Measurements from ENCODE around the gene AKAP8.
"Not testable (repeated sequence)": the region's sequence is repeated elsewhere in the genome, so short reads cannot be mapped to it uniquely, and the experiment has no call there.

Gene AKAP8

DNA sequence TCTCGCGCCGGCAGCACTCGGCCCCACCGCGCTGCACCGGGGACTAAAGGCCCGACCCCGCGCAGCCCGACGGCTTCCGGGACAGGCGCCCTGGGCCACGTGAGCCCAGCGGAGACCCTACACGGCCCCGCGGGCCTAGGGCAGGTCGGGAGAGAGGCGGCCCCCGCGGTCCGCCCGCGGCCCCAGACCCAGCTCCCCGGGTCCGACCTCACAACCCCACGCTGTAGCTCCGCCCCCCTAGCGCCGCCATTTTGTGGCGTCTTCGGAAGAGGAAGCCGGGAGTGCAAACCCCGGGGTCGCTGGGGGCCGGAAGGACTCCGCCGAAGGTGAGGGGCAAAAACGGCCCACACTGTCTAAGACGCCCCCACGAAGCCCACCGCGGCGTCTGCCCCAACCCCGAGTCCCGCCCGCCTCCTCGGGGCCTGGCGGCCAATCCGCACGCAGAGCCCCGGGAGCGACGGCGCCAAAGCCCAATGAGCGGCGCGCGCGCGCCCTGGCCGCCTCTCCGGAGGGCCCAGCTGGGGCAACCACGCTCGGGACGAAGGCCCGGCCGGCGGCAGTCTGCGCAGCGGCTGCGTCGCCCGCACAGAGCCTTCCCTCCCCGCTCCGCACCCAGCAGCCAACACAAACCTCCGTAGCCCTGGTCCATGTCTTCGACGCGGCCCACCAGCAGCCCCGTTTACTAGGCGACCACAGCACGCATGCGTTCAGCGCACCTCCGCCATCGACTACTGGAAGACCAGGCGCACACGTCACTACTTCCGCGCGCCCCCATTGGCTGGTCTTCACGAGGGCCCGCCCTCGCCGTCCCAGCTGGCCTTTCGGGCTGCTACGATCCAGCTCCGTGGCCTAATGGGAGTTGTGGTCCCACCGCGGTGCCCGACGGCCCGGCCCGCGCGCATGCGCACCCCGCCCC, at the start of gene AKAP8:
Gene AKAP8, minus strand, starts transcription at position 705 of the 916 bp plus-strand sequence. Its CDS starts 56 bp downstream, at position 649.
- DNase-seq = peak; percentile 91

DNA sequence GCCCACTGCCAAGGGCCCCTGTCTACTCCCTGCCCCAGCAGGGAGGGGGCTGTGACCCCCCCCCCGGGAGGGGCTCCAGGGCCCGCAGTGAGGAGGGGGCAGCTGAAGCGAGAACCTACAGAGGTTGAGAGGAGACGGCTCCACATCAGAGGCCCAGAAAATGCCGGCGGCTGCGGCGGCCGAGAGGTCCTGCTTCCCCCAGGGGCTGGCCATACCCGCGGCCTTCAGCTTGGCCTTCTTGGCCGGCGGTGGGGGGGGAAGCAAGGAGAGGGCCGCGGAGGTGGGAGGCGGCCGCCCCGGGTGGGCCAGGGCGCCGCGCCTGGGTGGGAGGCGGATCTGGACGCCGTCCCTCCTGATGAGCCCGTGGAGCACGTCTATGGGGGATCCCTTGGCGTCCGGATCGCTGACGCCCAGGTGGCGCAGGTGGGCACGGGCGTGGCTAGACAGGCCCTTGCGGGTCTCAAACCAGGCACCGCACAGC, 48.4 kb upstream of the AKAP8 start:
- DNase-seq = no peak

- no peak for DNase-seq
These were observed 47.7 kb upstream of the AKAP8 start for GRCh38 chr19:15427350-15427700.

GRCh38 chr19:15426485-15427349, 47.1 kb upstream of the AKAP8 start:
- DNase-seq = no peak

GRCh38 chr19:15425321-15425950, 45.8 kb upstream of the AKAP8 start:
- DNase-seq = no peak

DNA sequence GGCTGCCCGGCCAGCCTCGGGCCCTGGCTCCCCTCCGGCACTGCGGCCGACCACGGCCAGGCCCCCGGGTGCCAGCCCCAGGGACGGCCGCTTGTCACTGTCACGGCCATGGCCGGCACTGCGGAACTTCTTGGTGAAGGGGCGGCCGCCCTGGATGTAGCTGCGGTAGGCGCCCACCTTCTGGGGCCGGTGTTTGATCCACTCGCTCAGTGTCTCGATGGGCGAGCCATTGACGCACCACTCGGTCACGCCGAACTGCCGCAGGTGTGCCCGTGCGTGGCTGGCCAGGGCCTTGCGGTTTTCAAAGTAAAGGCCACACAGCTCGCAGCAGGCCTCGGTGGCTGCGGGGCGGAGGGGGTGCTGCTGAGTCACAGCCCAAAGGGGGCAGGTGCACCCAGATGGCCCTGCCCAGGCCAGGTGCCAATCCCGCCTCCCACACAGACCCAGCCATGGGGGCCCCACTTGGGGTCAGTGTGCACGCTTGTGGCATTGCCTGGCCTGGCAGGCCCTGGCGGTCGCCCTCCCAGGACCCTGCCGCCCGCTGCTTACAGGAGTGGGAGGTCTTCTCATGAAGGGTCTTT, 45.2 kb upstream of the AKAP8 start:
- no peak for DNase-seq

DNA sequence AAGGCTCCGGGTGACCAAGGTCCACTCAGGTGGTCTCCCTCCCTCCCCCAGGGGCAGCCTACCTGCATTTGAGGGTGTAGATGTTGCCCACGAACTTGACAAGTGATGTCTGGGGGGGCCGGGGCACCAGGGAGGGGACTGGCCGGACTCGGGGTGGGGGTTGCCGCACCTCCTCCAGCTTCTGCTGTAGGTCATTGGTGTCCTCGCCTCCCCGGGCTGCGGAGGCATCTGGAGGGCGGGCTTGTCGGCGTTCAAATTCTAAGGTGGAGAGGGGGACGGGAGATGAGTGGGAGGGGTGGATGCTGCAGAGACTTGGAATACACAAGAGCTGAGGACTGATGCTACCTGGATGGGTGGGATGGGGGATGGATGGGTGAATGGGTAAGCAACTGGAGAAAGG, 44.5 kb upstream of the AKAP8 start:
- no peak for DNase-seq

GRCh38 chr19:15423130-15423529, 43.5 kb upstream of the AKAP8 start:
- DNase-seq = no peak

GRCh38 chr19:15422296-15423075, 42.9 kb upstream of the AKAP8 start:
- no peak for DNase-seq

- no peak for DNase-seq
These were observed 42.2 kb upstream of the AKAP8 start for GRCh38 chr19:15421721-15422260.

DNA sequence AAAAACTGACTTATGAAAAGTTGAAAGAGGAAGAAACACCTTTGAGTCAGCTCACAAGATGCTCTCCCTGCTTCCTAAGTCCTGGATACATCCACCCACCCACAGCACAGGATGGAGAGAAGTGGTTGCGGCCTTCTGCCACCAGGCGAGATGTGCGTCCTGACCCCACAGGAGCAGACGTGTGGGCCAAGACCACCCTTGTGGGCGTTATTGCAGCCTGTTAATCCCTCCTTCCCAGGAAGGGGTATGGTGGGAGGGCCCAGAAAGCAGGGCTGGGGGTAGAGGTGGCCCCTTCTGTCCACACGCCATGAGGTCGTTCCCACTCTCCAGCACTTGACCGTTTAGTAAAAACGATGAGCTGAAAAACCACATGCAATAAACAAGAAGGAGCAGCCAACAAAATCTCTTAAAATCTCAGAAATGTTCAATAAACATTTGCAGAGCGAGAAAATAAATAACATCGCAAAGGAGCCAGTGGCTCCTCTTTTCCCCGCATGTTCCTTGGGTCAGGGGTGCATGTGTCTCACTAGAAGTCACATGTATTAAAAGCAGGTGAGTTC, 41.6 kb upstream of the AKAP8 start:
- no peak for DNase-seq

- DNase-seq = no peak
These were observed 39.9 kb upstream of the AKAP8 start for GRCh38 chr19:15419413-15420025.

DNA sequence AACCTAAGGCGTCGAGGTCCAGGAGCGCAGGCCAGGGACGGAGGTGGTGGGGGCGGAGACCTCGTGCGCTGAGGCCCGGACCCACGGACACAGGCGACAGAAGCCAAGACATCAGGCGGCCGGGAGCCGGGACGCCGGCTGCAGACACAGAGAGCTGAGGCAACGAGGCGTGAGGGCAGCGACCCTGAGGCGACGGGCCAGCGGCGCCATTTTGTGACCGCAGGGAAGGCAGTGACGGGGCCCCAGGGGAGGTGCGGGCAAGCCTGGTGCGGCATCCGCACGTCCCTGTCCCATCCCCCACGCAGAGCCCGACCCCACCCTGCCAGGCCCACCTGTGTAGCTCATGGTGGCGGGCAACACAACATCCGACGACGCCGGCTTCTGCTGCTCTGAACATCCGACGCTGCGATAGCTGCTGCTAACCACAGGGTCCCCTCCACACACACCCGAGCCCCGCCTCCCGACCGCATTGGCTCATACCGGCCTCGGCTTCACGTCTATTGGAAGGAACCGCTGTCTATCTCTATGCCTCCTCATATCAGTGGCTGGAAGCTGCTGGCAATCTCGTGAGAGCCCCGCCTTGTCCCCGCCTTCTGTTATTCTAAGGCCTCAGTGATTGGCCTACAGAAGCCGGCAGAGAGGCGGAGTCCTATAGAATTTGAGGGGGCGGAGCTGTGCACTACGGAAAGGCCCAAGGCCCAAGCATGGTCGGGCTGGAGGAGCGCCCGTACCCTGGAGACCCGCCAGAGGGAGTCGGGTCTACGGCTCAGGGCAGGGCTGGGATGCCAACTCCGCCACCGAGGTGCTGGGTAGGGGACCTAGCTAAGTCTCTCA, 39.2 kb upstream of the AKAP8 start, which contains the start of gene AKAP8L:
Gene AKAP8L, minus strand, starts transcription at position 410 of the 834 bp plus-strand sequence. Its CDS starts 65 bp downstream, at position 345.
- DNase-seq = peak; percentile 99

- DNase-seq = peak; percentile 19
These were observed 38.6 kb upstream of the AKAP8 start for GRCh38 chr19:15418231-15418578.

- peak; percentile 5 for DNase-seq
These were observed 38.1 kb upstream of the AKAP8 start for GRCh38 chr19:15417699-15418098.

GRCh38 chr19:15412832-15413231, 33.2 kb upstream of the AKAP8 start:
- no peak for DNase-seq

DNA sequence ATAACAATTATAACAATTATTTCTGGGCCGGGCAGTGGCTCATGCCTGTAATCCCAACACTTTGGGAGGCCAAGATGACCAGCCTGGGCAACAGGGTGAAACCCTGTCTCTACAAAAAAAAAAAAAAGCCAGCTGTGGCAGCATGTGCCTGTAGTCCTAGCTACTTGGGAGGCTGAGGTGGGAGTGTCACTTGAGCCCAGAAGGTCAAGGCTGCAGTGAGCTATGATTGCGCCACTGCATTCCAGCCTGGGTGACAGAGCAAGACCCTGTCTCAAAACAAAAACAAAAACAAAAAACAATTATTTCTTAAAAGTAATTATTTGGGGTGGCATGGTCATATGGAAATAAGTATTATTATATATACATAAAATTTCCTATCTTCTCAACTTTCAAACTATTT, 31.8 kb upstream of the AKAP8 start:
- not testable (repeated sequence) for DNase-seq

- no peak for DNase-seq
These were observed 25.2 kb upstream of the AKAP8 start for GRCh38 chr19:15404780-15405211.

- DNase-seq = no peak
These were observed 24.7 kb upstream of the AKAP8 start for GRCh38 chr19:15404097-15404779.
